Stimulated activated CD4-positive, alpha-beta T cell treated with anti-CD3 and anti-CD28 coated beads, Interleukin-1b, Interleukin-23, amount 100 ng/mL, for 24 hours (primary cell): ENCODE measurements around the gene CACNA1I.

ENCODE experiments used
- DNase-seq, 4 experiments: peaks; one replicate each; pipeline ENCODE4 v3.0.0-alpha.2; 2020; ENCODE audit warnings: low read depth in 4 of 4, low spot score in 1 of 4

Gene CACNA1I

GRCh38 chr22:39664485-39665200 is 94.1 kb downstream of the CACNA1I start:
- DNase-seq = peak in 1 of 4 experiments; percentile 31

DNA sequence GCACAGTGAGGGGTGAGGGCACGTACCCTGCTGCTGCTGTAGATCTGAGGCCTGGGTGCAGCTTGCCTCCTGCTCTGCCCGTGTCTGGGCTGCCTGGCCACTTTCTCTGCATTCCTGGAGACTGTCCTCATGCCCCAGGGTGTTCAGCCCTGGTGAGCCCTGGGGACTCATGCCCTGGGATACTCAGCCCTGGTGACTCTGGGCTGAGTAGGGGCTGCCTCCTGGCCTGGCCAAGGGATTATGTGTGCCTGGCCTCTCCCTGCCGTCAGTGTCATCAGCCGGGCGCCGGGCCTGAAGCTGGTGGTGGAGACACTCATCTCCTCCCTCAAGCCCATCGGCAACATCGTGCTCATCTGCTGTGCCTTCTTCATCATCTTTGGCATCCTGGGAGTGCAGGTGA is 94.7 kb downstream of the CACNA1I start:
- DNase-seq = no peak

DNA sequence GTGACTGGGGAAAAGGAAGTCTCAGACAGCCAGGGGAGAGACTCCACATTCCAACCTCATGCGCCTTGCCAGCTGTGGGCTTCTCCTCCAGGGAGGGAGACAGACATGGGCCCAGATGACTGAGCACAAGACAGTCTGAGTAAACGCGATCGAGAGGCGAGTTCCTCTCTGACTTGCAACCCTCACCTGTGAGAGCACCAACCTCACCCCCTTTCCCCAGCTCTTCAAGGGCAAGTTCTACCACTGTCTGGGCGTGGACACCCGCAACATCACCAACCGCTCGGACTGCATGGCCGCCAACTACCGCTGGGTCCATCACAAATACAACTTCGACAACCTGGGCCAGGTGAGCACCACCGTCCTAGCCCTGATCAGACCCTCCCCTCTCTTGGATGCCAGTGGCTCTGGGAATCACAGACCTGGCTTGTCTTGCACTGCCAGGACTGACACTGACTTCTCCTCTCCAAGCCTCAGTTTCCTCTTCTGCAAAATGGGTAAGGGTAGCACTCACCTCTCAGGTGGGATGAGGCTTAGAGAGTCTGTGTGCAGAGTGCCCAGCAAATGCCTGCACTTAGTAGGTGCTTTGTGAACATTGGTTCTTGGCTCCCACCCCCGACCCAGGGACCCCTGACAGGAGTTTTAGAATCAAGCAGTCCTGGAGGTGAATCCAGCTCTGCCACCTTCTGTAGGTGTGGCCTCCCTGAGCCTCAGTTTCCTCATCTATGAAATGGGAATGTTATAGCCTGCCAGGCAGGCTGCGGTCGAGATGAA is 95.3 kb downstream of the CACNA1I start:
- no peak for DNase-seq

GRCh38 chr22:39666495-39666894 is 95.9 kb downstream of the CACNA1I start:
- no peak for DNase-seq

GRCh38 chr22:39666926-39667325 is 96.4 kb downstream of the CACNA1I start:
- DNase-seq = no peak

GRCh38 chr22:39669432-39669831 is 98.9 kb downstream of the CACNA1I start:
- no peak for DNase-seq

DNA sequence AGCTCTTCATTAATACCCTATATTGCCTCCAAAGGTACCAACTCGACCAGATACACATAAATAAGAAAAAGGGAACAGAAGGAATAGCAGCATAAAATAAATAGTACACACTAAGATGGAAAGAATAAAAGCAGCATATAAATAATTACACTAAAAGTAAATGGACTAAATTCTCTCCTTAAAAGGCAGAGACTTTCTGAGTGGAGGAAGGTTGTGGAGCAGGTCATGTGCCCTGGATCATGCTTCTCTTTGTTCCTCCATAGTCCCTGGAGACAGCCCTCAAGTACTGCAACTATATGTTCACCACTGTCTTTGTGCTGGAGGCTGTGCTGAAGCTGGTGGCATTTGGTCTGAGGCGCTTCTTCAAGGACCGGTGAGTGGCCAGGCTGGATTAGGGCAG is 101.4 kb downstream of the CACNA1I start:
- no peak for DNase-seq

DNA sequence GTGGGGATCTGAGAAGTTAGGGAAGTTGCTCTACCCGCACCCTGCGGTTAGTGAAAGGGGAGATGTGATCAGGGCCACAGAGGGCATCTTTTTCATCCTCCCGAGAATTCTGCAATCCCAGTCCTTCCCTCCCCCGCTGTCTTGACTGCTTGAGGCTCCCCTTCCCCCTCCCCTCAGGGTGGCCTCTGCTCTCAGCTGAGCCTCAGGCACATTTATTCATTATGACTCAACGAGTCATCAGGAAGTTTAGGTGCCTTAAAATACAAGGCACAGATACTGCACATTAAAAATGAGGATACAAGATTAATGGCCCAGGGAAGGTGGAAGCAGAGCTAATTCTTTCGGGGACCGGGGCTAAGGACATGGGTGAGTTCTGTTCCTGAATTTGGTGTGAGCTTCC is 104.0 kb downstream of the CACNA1I start:
- no peak for DNase-seq

GRCh38 chr22:39675947-39676346 is 105.4 kb downstream of the CACNA1I start:
- DNase-seq = no peak

DNA sequence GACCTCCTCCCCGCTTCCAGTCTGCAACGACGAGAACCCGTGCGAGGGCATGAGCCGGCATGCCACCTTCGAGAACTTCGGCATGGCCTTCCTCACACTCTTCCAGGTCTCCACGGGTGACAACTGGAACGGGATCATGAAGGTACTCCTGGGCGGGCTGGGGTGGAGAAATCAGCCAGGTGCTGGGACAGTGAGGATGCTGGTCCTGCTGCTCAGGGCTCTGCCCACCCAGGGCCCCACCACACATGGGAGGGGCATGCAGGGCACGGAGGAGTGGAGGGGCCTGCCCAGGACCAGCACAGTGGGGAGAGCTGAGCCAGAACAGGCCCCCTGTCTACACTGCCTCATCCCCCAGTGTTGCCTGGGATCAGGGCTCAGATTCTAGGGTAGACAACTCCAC is 107.4 kb downstream of the CACNA1I start:
- DNase-seq = no peak

- no peak for DNase-seq
Measured at GRCh38 chr22:39678862-39679490, 108.4 kb downstream of the CACNA1I start.

- no peak for DNase-seq
Measured at GRCh38 chr22:39679652-39680051, 109.1 kb downstream of the CACNA1I start.

GRCh38 chr22:39680486-39680885 is 109.9 kb downstream of the CACNA1I start:
- no peak for DNase-seq

DNA sequence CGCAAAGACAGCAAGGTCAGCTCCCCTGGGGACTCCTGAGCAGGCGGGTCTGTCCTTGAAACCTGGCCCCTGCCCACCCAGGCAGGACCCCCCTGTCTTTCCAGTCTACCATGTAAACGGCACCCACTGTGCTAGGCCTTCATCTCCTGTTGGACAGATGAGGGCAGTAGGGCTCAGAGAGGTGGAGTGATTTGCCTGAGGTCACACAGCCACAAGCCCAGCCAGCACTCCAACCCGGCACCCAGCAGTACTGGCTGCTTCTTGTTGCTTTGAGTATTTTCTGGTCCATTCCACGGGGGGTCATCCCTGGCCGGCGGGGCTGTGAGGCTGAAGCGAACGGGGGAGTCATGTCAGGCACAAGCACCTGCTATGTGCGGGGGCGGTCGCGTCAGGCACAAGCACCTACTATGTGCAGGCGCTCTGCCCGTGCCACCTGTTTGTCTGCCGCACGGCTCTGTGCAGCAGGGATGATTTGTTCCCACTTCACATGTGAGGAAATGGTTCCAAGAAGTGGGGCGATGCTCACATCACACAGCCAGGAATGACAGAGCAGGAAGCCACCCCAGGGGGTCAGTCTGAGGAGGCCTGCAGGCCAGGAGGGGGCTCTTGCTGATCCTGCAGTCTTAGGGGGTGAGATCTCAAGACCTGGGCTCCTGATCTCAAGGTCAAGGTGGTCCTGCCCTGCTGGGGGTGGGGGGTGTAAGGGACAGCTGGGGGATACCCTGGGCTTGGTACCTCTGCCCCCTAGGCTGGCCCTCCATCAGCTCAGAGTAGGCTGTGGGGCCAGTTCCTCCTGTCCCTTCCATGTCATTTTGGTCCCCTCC is 110.7 kb downstream of the CACNA1I start:
- DNase-seq = no peak

DNA sequence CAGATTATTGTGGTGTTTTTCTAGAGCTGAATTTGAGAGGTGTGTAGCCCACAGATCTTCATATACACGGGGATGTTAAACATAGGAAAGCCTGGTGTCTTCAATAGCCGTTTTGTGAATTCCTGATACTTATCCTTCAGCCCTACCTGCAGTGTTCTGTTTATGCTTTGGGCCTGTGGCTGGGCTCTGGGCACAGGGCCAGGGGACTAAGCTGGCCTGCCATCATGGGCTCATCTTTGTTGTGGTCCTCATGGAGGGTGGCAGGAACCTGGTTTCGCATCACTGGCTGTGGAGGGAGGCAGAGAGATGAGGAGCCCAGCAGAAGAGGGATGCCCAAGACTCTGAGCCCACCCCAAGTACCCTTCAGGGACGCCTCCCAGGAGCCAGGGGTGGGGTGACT is 112.4 kb downstream of the CACNA1I start:
- no peak for DNase-seq

- no peak for DNase-seq
Measured at GRCh38 chr22:39683639-39684038, 113.1 kb downstream of the CACNA1I start.

DNA sequence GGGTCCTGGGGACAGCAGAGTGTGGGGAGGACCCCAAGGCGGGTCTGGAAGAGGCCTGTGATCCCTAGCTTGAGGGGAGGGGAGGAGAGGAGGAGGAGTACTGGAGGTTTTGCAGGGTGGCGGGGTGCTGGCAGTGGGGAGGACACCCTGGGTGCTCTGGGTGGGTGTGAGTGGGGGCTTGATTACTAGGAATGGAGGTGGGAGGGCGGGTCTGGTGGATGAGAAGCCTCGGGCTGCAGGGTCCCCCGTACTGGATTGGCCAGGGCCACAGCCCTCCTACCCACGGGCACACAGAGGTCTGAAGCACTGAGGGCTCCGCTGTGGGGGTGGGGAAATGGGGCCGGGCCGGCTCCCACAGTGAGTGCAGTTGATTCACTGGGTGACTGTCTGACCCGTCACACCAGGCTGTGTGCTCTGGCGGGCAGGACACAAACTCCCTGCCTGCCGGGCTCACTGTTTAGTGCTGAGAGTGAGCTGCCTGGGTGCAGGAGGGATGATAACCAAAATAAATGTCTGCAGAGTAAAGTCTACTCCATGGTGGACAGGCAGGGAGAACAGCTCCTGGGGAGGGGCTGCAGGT is 114.2 kb downstream of the CACNA1I start:
- DNase-seq = no peak

- no peak for DNase-seq
Measured at GRCh38 chr22:39685336-39686177, 115.0 kb downstream of the CACNA1I start.

- no peak for DNase-seq
Measured at GRCh38 chr22:39686178-39686620, 115.6 kb downstream of the CACNA1I start.
